Measurements from ENCODE around the gene AGAP1. TPM values are rescaled to one million over a fixed set of nuclear protein-coding genes. Genes with fewer than 3 reads are reported as not detected.

Gene AGAP1
- total RNA-seq, 2 experiments from 2014 or later = 0.95 to 1.1 TPM

- H3K27ac Mint-ChIP-seq = no peak overlapping the region
- no peaks in the 10 kb centered on the region for H3K9me3 Mint-ChIP-seq
- H3K36me3 Mint-ChIP-seq (ENCODE audit: low read depth) = no peaks in the 10 kb centered on the region
- intact Hi-C loops (cut with micrococcal nuclease) = no loop called here
- H3K27me3 Mint-ChIP-seq (ENCODE audit: low read depth) = peaks cover 11% of the 10 kb centered on the region
- no peaks in the 10 kb centered on the region for H3K4me1 Mint-ChIP-seq (ENCODE audit: low read depth)
- CTCF ChIA-PET = no interaction called here
- no peak overlapping the region for H3K4me3 Mint-ChIP-seq
- DNase-seq = no peak
Measured at GRCh38 chr2:235879116-235879515, 385.3 kb downstream of the AGAP1 start.

- Mint-ChIP-seq H3K4me1 (ENCODE audit: low read depth) (no peaks in the 10 kb centered on the region), H3K27ac (no peak overlapping the region), H3K9me3 (no peaks in the 10 kb centered on the region), H3K27me3 (ENCODE audit: low read depth) (peaks cover 8% of the 10 kb centered on the region), H3K36me3 (ENCODE audit: low read depth) (no peaks in the 10 kb centered on the region), H3K4me3 (no peak overlapping the region)
- intact Hi-C loops (cut with micrococcal nuclease) = no loop called here
- no peak for DNase-seq
- CTCF ChIA-PET = no interaction called here
Measured at GRCh38 chr2:235883675-235884074, 389.8 kb downstream of the AGAP1 start.

GRCh38 chr2:235889302-235889630 lies 395.4 kb downstream of the AGAP1 start:
- H3K4me3 Mint-ChIP-seq = no peak overlapping the region
- peaks cover 4% of the 10 kb centered on the region for H3K27me3 Mint-ChIP-seq (ENCODE audit: low read depth)
- intact Hi-C loops (cut with micrococcal nuclease) = no loop called here
- H3K36me3 Mint-ChIP-seq (ENCODE audit: low read depth) = no peaks in the 10 kb centered on the region
- CTCF ChIA-PET = interaction anchor here (0.5 kb wide), 1 partner anchor 574 kb away, joined by 4 read pairs; no protein-coding TSS in a partner anchor
- DNase-seq = no peak
- H3K9me3 Mint-ChIP-seq = no peaks in the 10 kb centered on the region
- no peak overlapping the region for H3K27ac Mint-ChIP-seq
- H3K4me1 Mint-ChIP-seq (ENCODE audit: low read depth) = no peaks in the 10 kb centered on the region

- no peaks in the 10 kb centered on the region for H3K9me3 Mint-ChIP-seq
- no peak overlapping the region for H3K27ac Mint-ChIP-seq
- intact Hi-C loops (cut with micrococcal nuclease) = no loop called here
- no peak overlapping the region for H3K4me3 Mint-ChIP-seq
- CTCF ChIA-PET = no interaction called here
- no peaks in the 10 kb centered on the region for H3K36me3 Mint-ChIP-seq (ENCODE audit: low read depth)
- H3K27me3 Mint-ChIP-seq (ENCODE audit: low read depth) = peaks cover 4% of the 10 kb centered on the region
- no peaks in the 10 kb centered on the region for H3K4me1 Mint-ChIP-seq (ENCODE audit: low read depth)
- no peak for DNase-seq
Measured at GRCh38 chr2:235893129-235893698, 399.4 kb downstream of the AGAP1 start.

GRCh38 chr2:235894839-235895238 lies 401.0 kb downstream of the AGAP1 start:
- intact Hi-C loops (cut with micrococcal nuclease) = no loop called here
- Mint-ChIP-seq H3K4me1 (ENCODE audit: low read depth) (no peaks in the 10 kb centered on the region), H3K27ac (no peak overlapping the region), H3K36me3 (ENCODE audit: low read depth) (no peaks in the 10 kb centered on the region), H3K9me3 (no peaks in the 10 kb centered on the region), H3K27me3 (ENCODE audit: low read depth) (no peaks in the 10 kb centered on the region), H3K4me3 (no peak overlapping the region)
- CTCF ChIA-PET = no interaction called here
- no peak for DNase-seq

- peaks cover 3% of the 10 kb centered on the region for H3K27me3 Mint-ChIP-seq (ENCODE audit: low read depth)
- CTCF ChIA-PET = no interaction called here
- no peaks in the 10 kb centered on the region for H3K9me3 Mint-ChIP-seq
- no peak overlapping the region for H3K27ac Mint-ChIP-seq
- H3K4me1 Mint-ChIP-seq (ENCODE audit: low read depth) = no peaks in the 10 kb centered on the region
- DNase-seq = no peak
- intact Hi-C loops (cut with micrococcal nuclease) = no loop called here
- H3K4me3 Mint-ChIP-seq = no peak overlapping the region
- no peaks in the 10 kb centered on the region for H3K36me3 Mint-ChIP-seq (ENCODE audit: low read depth)
Measured at GRCh38 chr2:235896061-235896460, 402.2 kb downstream of the AGAP1 start.

GRCh38 chr2:235897992-235898391 lies 404.1 kb downstream of the AGAP1 start:
- no peaks in the 10 kb centered on the region for H3K36me3 Mint-ChIP-seq (ENCODE audit: low read depth)
- intact Hi-C loops (cut with micrococcal nuclease) = no loop called here
- CTCF ChIA-PET = no interaction called here
- peaks cover 3% of the 10 kb centered on the region for H3K27me3 Mint-ChIP-seq (ENCODE audit: low read depth)
- H3K4me3 Mint-ChIP-seq = no peak overlapping the region
- no peaks in the 10 kb centered on the region for H3K4me1 Mint-ChIP-seq (ENCODE audit: low read depth)
- no peaks in the 10 kb centered on the region for H3K9me3 Mint-ChIP-seq
- no peak for DNase-seq
- H3K27ac Mint-ChIP-seq = no peak overlapping the region

GRCh38 chr2:235898766-235899165 lies 404.9 kb downstream of the AGAP1 start:
- CTCF ChIA-PET = no interaction called here
- H3K4me1 Mint-ChIP-seq (ENCODE audit: low read depth) = no peaks in the 10 kb centered on the region
- H3K27ac Mint-ChIP-seq = no peak overlapping the region
- no peak overlapping the region for H3K4me3 Mint-ChIP-seq
- peaks cover 6% of the 10 kb centered on the region for H3K27me3 Mint-ChIP-seq (ENCODE audit: low read depth)
- intact Hi-C loops (cut with micrococcal nuclease) = no loop called here
- no peaks in the 10 kb centered on the region for H3K36me3 Mint-ChIP-seq (ENCODE audit: low read depth)
- DNase-seq = no peak
- H3K9me3 Mint-ChIP-seq = no peaks in the 10 kb centered on the region

- Mint-ChIP-seq H3K36me3 (ENCODE audit: low read depth) (no peaks in the 10 kb centered on the region), H3K4me1 (ENCODE audit: low read depth) (no peaks in the 10 kb centered on the region), H3K27me3 (ENCODE audit: low read depth) (peaks cover 9% of the 10 kb centered on the region), H3K9me3 (no peaks in the 10 kb centered on the region), H3K27ac (no peak overlapping the region), H3K4me3 (no peak overlapping the region)
- intact Hi-C loops (cut with micrococcal nuclease) = no loop called here
- no peak for DNase-seq
- CTCF ChIA-PET = no interaction called here
Measured at GRCh38 chr2:235900631-235901030, 406.8 kb downstream of the AGAP1 start.

- no peaks in the 10 kb centered on the region for H3K36me3 Mint-ChIP-seq (ENCODE audit: low read depth)
- peaks cover 10% of the 10 kb centered on the region for H3K27me3 Mint-ChIP-seq (ENCODE audit: low read depth)
- intact Hi-C loops (cut with micrococcal nuclease) = no loop called here
- DNase-seq = no peak
- no peaks in the 10 kb centered on the region for H3K4me1 Mint-ChIP-seq (ENCODE audit: low read depth)
- CTCF ChIA-PET = no interaction called here
- no peak overlapping the region for H3K27ac Mint-ChIP-seq
- no peak overlapping the region for H3K4me3 Mint-ChIP-seq
- H3K9me3 Mint-ChIP-seq = no peaks in the 10 kb centered on the region
Measured at GRCh38 chr2:235901243-235901642, 407.4 kb downstream of the AGAP1 start.

GRCh38 chr2:235903782-235904584 lies 410.1 kb downstream of the AGAP1 start:
- Mint-ChIP-seq H3K4me1 (ENCODE audit: low read depth) (no peaks in the 10 kb centered on the region), H3K36me3 (ENCODE audit: low read depth) (no peaks in the 10 kb centered on the region), H3K27me3 (ENCODE audit: low read depth) (peaks cover 17% of the 10 kb centered on the region), H3K27ac (no peak overlapping the region), H3K9me3 (no peaks in the 10 kb centered on the region), H3K4me3 (no peak overlapping the region)
- CTCF ChIA-PET = interaction anchor here (0.6 to 0.7 kb wide), 2 partner anchors 93 to 1313 kb away, joined by 3 to 4 read pairs; no protein-coding TSS in a partner anchor
- intact Hi-C loops (cut with micrococcal nuclease) = no loop called here
- no peak for DNase-seq

GRCh38 chr2:235904585-235904931 lies 410.7 kb downstream of the AGAP1 start:
- intact Hi-C loops (cut with micrococcal nuclease) = no loop called here
- CTCF ChIA-PET = no interaction called here
- no peak for DNase-seq
- no peak overlapping the region for H3K27ac Mint-ChIP-seq
- peaks cover 17% of the 10 kb centered on the region for H3K27me3 Mint-ChIP-seq (ENCODE audit: low read depth)
- no peaks in the 10 kb centered on the region for H3K36me3 Mint-ChIP-seq (ENCODE audit: low read depth)
- H3K9me3 Mint-ChIP-seq = no peaks in the 10 kb centered on the region
- no peaks in the 10 kb centered on the region for H3K4me1 Mint-ChIP-seq (ENCODE audit: low read depth)
- no peak overlapping the region for H3K4me3 Mint-ChIP-seq

GRCh38 chr2:235908826-235909225 lies 415.0 kb downstream of the AGAP1 start:
- CTCF ChIA-PET = no interaction called here
- intact Hi-C loops (cut with micrococcal nuclease) = no loop called here

More at GRCh38 chr2:235908826-235909225, 415.0 kb downstream of the AGAP1 start:
- no peaks in the 10 kb centered on the region for H3K9me3 Mint-ChIP-seq
- H3K27ac Mint-ChIP-seq = no peak overlapping the region
- H3K4me1 Mint-ChIP-seq (ENCODE audit: low read depth) = no peaks in the 10 kb centered on the region
- DNase-seq = no peak
- no peak overlapping the region for H3K4me3 Mint-ChIP-seq
- H3K27me3 Mint-ChIP-seq (ENCODE audit: low read depth) = peaks cover 10% of the 10 kb centered on the region
- H3K36me3 Mint-ChIP-seq (ENCODE audit: low read depth) = no peaks in the 10 kb centered on the region

Data from activated naive CD4-positive, alpha-beta T cell treated with anti-CD3 and anti-CD28 coated beads for 36 hours (primary cell).